GM11168 (cell line): ENCODE data around the gene FDX2.

Experiments used
- in situ Hi-C: fragments of 300-500 bp; cut with MboI; formaldehyde crosslinking; loops from one replicate; pipeline ENCODE4 v1.12.0; 2022; ENCODE audit warnings: low sequenced_read_pairs; ENCODE audit not compliant: unreplicated experiment

FDX2 gene

DNA sequence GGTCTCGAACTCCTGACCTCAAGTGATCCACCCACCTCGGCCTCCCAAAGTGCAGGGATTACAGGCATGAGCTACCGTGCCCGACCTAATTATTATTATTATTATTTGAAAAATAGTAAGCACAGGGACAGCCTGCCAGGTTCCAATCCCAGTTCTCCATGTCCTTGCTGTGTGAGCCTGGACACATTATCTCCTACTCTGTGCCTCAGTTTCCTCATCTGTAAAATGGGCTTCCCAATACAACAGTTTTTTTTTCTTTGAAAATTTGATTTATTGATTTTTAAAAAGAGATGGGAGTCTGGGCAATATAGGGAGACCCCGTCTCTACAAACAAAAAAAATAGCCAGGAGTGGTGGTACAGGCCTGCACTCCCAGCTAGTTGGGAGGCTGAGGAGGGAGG lies 9.5 kb downstream of the FDX2 start:
- in situ Hi-C loops = loop anchor here (5.0 kb wide), 1 partner anchor 39 kb away; no protein-coding TSS in a partner anchor

DNA sequence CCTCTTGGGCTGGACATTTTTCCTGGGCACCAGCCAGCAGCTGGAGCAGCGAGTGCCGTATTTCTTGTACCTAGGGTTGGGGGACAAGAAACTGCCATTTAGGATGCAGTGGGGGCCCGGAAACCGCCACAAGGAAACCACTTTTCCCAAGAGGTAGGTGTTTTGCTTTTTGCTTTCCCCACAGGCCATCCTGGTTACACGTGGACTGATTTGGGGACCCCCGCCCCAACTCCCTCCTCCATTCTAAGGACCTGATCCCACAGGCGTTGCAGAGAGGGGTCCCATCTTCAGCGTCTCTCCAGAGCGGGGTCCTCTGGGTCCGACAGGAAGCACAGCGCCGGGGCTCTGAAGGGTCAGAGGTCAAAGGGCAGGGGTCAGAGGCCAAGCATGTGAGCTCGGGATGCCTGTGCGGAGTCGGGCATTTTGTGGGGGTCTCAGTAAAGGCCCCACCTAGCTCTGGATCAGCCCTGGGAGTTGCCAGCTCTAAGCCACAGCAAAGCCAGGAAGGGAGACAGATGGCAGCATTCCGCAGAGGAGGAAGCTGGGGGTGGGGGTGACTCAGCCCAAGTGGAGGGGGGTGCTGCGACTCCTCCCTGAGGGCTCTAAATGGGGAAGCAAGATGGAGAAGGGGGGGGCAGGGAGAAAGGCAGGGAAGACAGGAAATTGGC lies 10.5 kb downstream of the FDX2 start:
- in situ Hi-C loops = loop anchor here (5.0 kb wide), 1 partner anchor 38 kb away; no protein-coding TSS in a partner anchor

DNA sequence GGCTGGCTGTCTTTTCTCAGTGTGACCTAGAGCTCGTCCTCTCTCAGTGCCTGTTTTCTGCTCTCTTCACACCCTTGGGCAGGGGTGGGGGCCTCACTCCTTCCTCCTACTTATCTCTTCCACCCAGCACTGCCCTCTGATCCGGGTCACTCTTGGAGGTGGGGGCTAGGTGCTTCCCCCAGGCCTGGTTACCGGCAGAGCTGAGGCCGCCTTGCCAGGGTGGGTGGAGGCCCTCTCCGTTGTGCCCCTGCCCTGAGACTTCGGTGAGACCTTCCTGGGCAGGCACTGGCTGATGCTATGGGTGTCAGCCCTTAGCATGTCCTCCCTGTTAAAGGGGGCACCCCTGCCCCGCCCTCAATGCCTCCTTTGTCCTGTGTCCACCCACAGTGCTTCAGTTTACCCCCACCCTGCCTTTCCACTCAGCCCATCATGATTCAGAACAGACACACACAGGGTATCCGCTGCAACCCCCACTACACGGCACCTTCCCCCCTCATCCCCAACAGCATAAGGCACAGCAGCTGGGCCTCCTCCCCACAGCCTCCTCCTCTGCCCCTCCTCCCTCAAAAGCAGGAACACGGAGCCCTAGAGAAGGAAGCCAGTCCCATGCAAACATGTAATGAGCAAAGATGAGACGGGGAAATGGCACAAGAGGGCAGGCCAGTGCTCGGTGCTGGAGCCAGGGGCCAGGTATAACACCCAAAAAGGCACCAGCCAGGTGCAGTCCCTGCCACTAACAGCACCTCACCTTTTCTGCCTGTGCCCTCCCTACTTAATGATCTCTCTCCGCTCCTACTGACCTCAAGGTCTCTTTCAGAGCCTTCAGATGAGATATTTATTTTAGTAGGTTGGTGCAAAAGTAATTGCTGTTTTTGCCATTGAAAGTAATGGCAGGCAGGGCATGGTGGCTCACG lies 16.0 kb downstream of the FDX2 start:
- in situ Hi-C loops = no loop called here

DNA sequence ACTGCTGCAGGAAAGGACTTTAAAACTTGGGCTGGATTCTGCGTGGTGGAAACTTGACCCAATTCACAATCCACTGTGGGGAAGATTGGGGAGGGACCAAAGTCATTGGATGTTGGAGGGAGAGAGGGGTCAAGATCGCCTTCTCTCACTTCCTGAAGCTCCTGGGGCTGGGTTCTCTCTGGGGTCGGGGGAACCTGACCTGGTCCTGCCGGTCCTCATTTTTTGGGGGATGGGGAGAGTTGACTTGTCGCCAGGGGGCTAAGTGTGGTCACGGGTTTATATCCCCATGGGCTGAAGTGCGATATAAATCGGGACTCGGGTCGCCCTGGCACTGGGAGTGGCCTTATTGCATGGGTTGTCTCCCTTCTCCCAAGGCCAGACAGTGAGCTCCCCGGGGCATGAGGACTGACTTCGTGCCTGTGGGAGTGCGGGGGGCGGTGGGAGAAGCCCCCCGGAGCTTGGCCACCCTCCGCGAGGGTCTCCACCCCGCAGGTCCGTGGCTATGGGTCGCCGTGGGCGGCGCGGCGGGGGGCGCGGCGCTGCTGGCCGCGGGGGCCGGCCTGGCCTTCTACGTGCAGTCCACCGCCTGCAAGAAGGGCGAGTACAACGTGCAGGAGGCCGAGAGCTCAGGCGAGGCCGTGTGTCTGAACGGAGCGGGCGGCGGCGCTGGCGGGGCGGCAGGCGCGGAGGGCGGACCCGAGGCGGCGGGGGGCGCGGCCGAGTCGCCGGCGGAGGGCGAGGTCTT lies 19.8 kb downstream of the FDX2 start:
- in situ Hi-C loops = no loop called here

DNA sequence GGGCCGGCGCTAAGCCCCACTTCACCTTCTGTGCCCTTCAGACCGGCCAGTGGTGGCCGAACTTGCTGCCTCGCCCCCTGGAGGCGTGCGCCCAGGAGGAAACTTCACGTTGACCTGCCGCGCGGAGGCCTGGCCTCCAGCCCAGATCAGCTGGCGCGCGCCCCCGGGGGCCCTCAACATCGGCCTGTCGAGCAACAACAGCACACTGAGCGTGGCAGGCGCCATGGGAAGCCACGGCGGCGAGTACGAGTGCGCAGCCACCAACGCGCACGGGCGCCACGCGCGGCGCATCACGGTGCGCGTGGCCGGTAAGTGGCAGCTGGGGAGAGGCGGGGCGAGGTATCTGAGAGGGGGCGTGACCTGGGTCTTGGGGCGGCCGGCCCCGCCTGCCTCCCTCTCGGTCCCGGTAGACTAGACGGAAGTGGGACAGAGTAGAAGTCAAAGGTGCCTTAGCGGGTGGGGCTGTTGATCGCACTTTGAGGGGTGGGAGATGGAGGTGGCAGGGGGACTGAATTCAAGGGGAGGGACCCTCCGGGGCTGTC lies 20.4 kb downstream of the FDX2 start:
- in situ Hi-C loops = no loop called here

DNA sequence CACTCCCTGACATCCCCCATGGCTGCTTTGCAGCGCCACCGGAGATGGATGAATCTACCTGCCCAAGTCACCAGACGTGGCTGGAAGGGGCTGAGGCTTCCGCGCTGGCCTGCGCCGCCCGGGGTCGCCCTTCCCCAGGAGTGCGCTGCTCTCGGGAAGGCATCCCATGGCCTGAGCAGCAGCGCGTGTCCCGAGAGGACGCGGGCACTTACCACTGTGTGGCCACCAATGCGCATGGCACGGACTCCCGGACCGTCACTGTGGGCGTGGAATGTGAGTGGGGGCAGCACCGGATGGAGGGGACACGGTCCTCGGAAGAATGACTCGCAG lies 21.5 kb downstream of the FDX2 start:
- in situ Hi-C loops = no loop called here

DNA sequence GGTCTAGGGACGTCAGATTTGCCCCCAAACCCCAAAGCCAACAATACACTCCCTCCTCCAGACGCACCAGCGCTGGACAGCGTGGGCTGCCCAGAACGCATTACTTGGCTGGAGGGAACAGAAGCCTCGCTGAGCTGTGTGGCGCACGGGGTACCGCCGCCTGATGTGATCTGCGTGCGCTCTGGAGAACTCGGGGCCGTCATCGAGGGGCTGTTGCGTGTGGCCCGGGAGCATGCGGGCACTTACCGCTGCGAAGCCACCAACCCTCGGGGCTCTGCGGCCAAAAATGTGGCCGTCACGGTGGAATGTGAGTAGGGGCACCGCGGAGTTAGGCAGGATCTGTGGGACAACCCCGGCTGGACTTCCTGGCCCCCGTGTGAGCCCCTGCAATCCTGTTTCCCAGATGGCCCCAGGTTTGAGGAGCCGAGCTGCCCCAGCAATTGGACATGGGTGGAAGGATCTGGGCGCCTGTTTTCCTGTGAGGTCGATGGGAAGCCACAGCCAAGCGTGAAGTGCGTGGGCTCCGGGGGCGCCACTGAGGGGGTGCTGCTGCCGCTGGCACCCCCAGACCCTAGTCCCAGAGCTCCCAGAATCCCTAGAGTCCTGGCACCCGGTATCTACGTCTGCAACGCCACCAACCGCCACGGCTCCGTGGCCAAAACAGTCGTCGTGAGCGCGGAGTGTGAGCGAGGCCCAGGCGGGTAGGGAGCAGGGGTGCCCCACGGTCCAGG lies 22.0 kb downstream of the FDX2 start:
- in situ Hi-C loops = no loop called here

DNA sequence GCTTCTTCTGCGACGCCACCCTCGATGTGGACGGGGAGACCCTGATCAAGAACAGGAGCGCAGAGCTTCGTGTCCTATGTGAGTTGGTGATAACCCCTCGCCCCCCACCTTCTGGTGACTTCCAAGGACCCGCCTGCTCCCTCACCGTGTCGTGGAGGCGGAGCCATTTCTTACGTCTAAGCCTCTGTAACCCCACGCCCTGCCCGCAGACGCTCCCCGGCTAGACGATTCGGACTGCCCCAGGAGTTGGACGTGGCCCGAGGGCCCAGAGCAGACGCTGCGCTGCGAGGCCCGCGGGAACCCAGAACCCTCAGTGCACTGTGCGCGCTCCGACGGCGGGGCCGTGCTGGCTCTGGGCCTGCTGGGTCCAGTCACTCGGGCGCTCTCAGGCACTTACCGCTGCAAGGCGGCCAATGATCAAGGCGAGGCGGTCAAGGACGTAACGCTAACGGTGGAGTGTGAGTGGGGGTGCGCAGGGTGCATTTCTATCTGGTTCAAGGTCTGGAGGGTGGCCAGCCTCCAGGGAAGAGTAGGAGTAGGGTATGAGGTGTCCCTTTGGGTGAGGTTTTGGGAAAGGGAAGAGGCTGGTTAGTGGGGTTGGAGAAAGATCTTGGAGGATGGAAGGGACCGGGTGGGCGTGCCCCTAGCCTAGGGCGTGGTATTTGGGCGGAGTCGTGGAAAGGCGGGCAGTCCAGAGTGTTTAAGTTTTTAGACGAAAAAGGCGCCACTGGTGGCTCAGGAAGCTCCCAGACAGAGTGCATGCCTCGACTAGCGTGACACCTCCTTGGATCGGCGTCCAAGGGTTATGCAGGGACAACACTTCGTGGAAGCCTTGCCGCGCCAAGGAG lies 22.8 kb downstream of the FDX2 start:
- in situ Hi-C loops = no loop called here

DNA sequence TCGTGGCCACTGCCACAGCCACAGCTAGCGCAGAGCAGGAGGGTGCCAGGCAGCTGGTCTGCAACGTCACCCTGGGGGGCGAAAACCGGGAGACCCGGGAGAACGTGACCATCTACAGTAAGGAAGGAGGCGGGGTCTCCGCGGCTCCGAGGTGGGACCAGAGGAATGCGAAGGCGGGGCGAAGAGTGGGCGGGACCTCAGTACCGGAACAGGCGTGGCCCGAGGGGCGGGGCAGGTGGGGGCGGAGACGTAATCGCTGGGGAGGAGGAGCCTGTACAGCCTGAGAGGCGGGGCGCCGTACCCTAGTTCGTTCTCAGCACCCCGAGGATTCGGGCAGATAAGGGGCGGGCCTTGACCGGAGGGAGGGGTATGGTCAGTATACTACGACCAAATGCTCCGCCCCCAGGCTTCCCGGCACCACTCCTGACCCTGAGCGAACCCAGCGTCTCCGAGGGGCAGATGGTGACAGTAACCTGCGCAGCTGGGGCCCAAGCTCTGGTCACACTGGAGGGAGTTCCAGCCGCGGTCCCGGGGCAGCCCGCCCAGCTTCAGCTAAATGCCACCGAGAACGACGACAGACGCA lies 23.5 kb downstream of the FDX2 start:
- in situ Hi-C loops = no loop called here

DNA sequence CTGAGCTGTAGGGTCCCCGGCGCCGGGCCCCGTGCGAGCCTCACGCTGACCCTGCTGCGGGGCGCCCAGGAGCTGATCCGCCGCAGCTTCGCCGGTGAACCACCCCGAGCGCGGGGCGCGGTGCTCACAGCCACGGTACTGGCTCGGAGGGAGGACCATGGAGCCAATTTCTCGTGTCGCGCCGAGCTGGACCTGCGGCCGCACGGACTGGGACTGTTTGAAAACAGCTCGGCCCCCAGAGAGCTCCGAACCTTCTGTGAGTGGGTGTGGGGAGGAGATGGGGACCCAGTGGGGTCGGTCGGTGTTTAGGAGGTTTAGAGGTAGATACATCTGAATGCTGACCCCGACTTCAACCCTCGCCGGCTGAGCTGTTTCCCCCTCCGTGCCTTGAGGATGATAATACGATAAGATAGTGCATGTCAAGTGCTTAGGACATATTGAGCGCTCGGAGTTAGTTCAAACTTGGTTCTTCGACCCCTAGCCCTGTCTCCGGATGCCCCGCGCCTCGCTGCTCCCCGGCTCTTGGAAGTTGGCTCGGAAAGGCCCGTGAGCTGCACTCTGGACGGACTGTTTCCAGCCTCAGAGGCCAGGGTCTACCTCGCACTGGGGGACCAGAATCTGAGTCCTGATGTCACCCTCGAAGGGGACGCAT lies 24.1 kb downstream of the FDX2 start:
- in situ Hi-C loops = no loop called here

DNA sequence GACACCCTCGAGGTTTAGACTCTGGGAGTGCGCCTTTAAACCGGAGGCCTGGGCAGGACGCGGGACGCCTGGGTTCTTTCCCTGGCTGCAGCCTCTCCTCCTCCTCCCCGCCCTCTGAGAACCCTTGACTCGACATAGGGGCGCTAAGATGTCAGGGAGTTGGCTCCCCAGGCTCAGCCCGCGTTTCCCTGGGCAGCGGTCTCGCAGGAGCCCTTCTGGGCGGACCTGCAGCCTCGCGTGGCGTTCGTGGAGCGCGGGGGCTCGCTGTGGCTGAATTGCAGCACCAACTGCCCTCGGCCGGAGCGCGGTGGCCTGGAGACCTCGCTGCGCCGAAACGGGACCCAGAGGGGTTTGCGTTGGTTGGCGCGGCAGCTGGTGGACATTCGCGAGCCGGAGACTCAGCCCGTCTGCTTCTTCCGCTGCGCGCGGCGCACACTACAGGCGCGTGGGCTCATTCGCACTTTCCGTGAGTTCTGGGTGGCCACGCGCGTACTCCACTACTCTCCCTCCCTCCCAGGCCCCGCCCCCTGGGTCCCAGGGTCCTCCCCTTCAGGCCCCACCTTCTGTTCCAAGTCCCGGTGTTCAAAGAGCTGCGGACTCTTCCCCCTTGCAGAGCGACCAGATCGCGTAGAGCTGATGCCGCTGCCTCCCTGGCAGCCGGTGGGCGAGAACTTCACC lies 24.8 kb downstream of the FDX2 start:
- in situ Hi-C loops = no loop called here

DNA sequence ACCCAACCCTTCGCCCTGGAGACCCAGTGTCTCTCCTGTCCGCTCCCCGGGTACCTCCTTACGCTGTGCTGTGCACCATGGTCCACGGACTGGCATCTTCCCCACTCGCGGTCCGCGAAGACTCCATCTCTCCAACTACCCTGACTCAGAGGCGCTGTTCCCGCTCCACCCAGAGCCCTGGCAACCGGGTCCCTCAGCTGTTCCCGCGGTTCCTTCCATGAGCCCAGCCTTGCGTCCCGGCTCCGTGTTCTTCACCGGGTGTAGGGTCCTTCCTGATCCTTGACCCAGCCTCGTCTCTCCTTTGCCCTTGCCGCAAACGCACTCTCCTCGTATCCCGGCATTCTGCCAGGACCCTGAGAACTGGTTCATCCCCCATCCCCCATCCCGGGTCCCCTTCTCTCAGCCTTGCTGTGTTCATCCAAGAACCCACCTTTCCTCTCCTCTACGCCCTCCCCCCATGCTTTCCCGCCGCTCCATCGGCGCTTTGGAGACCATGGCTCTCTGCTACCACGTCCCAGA lies 25.4 kb downstream of the FDX2 start:
- in situ Hi-C loops = no loop called here

DNA sequence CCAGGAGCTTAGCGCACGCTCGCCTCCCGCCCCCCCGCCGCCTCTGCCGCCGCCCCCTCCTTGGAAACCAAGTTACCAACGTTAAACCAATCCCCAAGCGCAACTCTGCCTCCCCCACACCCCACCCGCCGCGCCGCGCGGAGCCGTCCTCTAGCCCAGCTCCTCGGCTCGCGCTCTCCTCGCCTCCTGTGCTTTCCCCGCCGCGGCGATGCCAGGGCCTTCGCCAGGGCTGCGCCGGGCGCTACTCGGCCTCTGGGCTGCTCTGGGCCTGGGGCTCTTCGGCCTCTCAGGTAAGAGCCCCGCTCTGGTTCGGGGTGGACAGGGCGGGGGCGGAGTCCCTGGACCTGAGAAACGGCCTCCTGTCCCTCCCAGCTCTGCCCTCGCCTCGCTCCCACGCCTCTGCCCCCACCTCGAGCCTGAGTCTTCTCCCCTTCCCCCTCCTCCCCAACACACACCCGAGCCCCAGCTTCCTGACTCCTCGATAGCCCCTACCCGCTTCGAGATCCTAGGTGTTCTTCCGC lies 25.9 kb downstream of the FDX2 start, which contains the start of gene ICAM5:
TSS of gene ICAM5 (plus strand) at position 117 of the 521 bp plus-strand sequence. CDS start at position 209, 92 bp downstream.
- in situ Hi-C loops = no loop called here

DNA sequence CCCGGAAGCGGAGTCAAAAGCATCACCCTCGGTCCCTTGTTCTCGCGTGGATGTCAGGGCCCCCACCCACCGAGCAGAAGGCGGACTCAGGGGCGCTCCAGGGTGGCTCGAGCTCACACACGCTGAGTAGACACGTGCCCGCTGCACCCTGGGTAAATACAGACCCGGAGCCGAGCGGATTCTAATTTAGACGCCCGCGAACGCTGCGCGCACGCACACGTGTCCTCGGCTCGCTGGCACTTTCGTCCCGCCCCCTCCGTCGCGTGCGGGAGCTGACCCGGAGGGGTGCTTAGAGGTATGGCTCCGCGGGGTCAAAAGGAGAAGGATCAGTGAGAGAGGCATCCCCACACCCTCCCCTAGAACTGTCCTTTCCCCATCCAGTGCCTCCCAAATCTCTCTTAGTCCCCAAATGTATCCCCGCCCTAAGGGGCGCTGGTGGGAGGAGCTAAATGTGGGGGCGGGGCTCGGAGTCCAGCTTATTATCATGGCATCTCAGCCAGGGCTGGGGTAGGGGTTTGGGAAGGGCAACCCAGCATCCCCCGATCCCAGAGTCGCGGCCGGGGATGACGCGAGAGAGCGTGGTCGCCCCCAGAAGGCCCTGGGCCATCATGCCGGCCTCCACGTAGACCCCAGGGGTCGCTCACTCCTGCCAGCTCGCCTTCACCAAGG lies 26.5 kb downstream of the FDX2 start:
- in situ Hi-C loops = no loop called here

DNA sequence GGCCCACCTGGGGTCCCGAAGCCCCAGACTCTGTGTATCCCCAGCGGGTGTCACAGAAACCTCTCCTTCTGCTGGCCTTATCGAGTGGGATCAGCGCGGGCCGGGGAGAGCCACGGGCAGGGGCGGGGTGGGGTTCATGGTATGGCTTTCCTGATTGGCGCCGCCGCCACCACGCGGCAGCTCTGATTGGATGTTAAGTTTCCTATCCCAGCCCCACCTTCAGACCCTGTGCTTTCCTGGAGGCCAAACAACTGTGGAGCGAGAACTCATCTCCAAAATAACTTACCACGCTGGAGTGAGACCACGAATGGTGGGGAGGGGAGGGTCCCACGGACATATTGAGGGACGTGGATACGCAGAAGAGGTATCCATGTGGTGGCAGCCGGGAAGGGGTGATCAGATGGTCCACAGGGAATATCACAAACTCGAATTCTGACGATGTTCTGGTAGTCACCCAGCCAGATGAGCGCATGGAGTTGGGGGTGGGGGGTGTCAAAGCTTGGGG lies 27.1 kb downstream of the FDX2 start:
- in situ Hi-C loops = no loop called here
